SU-DHL-6 (cell line): ENCODE results near the gene AGPAT4.

Source experiments
- H2AFZ ChIP-seq: fragments of 200-600 bp; sonication (generic); 2 replicates; pipeline ENCODE4 v1.6.1; 2014; ENCODE audit warnings: low read depth, mild to moderate bottlenecking, moderate library complexity, mixed read lengths, antibody characterized with exemption, low read length; ENCODE audit not compliant: severe bottlenecking
- H3F3A ChIP-seq: fragments of 200-600 bp; shearing (Covaris generic); 2 replicates; pipeline ENCODE4 v1.6.0; 2016; ENCODE audit warnings: antibody characterized with exemption, mild to moderate bottlenecking; ENCODE audit not compliant: insufficient read depth
- H3K27ac ChIP-seq: fragments of 200-600 bp; sonication (generic); 2 replicates; pipeline ENCODE4 v1.5.1; 2016; ENCODE audit warnings: low read depth, mild to moderate bottlenecking, low read length, moderate library complexity, mixed read lengths
- H3K27me3 ChIP-seq: fragments of 200-600 bp; sonication (generic), shearing (Covaris generic); 2 replicates; pipeline ENCODE4 v1.6.0; 2014; ENCODE audit warnings: mild to moderate bottlenecking, low read length
- H3K36me3 ChIP-seq: fragments of 200-600 bp; sonication (generic); 2 replicates; pipeline ENCODE4 v1.6.1; 2014; ENCODE audit warnings: mild to moderate bottlenecking, low read length, mixed read lengths
- H3K4me2 ChIP-seq: fragments of 300-600, 200-600 bp; shearing (Covaris generic), sonication (generic); 2 replicates; pipeline ENCODE4 v1.6.0; 2014; ENCODE audit warnings: low read length, low read depth, mild to moderate bottlenecking; ENCODE audit not compliant: poor library complexity, severe bottlenecking
- H3K4me3 ChIP-seq: fragments of 200-600 bp; sonication (generic); 2 replicates; pipeline ENCODE4 v1.5.1; 2014; ENCODE audit warnings: antibody characterized with exemption, low read length, mild to moderate bottlenecking, mixed read lengths; ENCODE audit not compliant: insufficient read depth, poor library complexity, severe bottlenecking
- H3K79me2 ChIP-seq: fragments of 200-600 bp; sonication (generic); 2 replicates; pipeline ENCODE4 v1.6.1; 2014; ENCODE audit warnings: mild to moderate bottlenecking, low read length, moderate library complexity; ENCODE audit not compliant: insufficient read depth
- H3K9ac ChIP-seq: fragments of 200-600 bp; sonication (generic); 2 replicates; pipeline ENCODE4 v1.7.0; 2014; ENCODE audit warnings: mild to moderate bottlenecking, low read length
- H3K9me2 ChIP-seq: fragments of 200-600 bp; sonication (generic); replicated peaks from 2 replicates; pipeline ENCODE4 v1.6.1; 2014; ENCODE audit warnings: low read length; ENCODE audit not compliant: insufficient read depth
- H3K9me3 ChIP-seq: fragments of 200-600 bp; sonication (generic); 2 replicates; pipeline ENCODE4 v1.6.1; 2014; ENCODE audit warnings: low read length, mixed read lengths; ENCODE audit not compliant: insufficient read depth
- H4K20me1 ChIP-seq: fragments of 200-600 bp; sonication (generic); 2 replicates; pipeline ENCODE4 v1.6.1; 2014; ENCODE audit warnings: low read depth, mild to moderate bottlenecking, antibody characterized with exemption, low read length, moderate library complexity, mixed read lengths
- EZH2phosphoT487 ChIP-seq: fragments of 200-600 bp; sonication (generic), shearing (Covaris generic); conservative IDR thresholded peaks from 2 replicates; pipeline ENCODE4 v1.6.1; 2018; ENCODE audit warnings: mild to moderate bottlenecking, antibody characterized with exemption, low read length, moderate library complexity, mixed read lengths
- TF ChIP-seq, protein P1 (sequence below): fragments of 200-600 bp; sonication (generic); IDR thresholded peaks from one replicate; pipeline ENCODE4 v1.5.1; 2017; ENCODE audit warnings: antibody characterized with exemption, mild to moderate bottlenecking, low read length, moderate library complexity; ENCODE audit not compliant: insufficient read depth, poor library complexity, severe bottlenecking

The AGPAT4 gene

DNA sequence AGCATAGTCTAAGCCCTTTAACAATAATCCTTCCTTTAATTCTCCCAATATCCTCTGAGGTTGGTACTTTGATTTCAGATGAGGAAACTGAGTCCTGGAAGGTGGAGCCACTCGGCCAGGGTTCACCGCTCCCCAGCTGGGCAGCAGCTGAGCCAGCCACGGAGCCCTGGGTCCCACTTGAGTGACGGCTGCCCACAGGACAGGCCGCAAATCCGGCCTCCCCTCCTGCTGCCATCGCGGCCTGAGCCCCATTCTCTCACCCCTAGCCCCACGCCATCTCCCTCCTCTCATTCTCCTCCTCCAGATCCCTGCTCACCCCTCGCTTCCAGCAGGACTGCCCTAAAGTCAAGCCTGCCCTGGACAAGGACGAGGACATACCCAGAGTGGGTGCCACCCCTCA is 41.4 kb downstream of the AGPAT4 start:
- Histone ChIP-seq H3K36me3 (no peaks in the 10 kb centered on the region), H3K27me3 (no peaks in the 10 kb centered on the region), H4K20me1 (no peaks in the 10 kb centered on the region), H3K79me2 (no peaks in the 10 kb centered on the region), H3K27ac (no peak overlapping the region), H2AFZ (no peak overlapping the region), H3K9me3 (no peaks in the 10 kb centered on the region), H3K9ac (no peak overlapping the region), H3F3A (no peaks in the 10 kb centered on the region), H3K4me2 (no peak overlapping the region), H3K4me3 (no peak overlapping the region), H3K9me2 (no peaks in the 10 kb centered on the region)
- TF ChIP-seq EZH2phosphoT487 = no peak
- TF ChIP-seq, protein P1, sequence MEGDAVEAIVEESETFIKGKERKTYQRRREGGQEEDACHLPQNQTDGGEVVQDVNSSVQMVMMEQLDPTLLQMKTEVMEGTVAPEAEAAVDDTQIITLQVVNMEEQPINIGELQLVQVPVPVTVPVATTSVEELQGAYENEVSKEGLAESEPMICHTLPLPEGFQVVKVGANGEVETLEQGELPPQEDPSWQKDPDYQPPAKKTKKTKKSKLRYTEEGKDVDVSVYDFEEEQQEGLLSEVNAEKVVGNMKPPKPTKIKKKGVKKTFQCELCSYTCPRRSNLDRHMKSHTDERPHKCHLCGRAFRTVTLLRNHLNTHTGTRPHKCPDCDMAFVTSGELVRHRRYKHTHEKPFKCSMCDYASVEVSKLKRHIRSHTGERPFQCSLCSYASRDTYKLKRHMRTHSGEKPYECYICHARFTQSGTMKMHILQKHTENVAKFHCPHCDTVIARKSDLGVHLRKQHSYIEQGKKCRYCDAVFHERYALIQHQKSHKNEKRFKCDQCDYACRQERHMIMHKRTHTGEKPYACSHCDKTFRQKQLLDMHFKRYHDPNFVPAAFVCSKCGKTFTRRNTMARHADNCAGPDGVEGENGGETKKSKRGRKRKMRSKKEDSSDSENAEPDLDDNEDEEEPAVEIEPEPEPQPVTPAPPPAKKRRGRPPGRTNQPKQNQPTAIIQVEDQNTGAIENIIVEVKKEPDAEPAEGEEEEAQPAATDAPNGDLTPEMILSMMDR = no peak

GRCh38 chr6:161232010-161232409 is 41.9 kb downstream of the AGPAT4 start:
- no peaks in the 10 kb centered on the region for H3K27me3 ChIP-seq
- no peak overlapping the region for H2AFZ ChIP-seq
- no peak for TF ChIP-seq EZH2phosphoT487
- TF ChIP-seq, protein P1 = no peak
- no peak overlapping the region for H3K27ac ChIP-seq
- no peaks in the 10 kb centered on the region for H3K9me2 ChIP-seq
- H3K79me2 ChIP-seq = no peaks in the 10 kb centered on the region
- H3K36me3 ChIP-seq = no peaks in the 10 kb centered on the region
- H3K9ac ChIP-seq = no peak overlapping the region
- H4K20me1 ChIP-seq = no peaks in the 10 kb centered on the region
- no peak overlapping the region for H3K4me3 ChIP-seq
- H3K4me2 ChIP-seq = no peak overlapping the region
- no peaks in the 10 kb centered on the region for H3F3A ChIP-seq
- no peaks in the 10 kb centered on the region for H3K9me3 ChIP-seq

- no peak overlapping the region for H2AFZ ChIP-seq
- TF ChIP-seq, protein P1 = no peak
- no peak for TF ChIP-seq EZH2phosphoT487
- H3K9me2 ChIP-seq = no peaks in the 10 kb centered on the region
- no peaks in the 10 kb centered on the region for H4K20me1 ChIP-seq
- no peaks in the 10 kb centered on the region for H3K9me3 ChIP-seq
- no peak overlapping the region for H3K4me2 ChIP-seq
- no peaks in the 10 kb centered on the region for H3K27me3 ChIP-seq
- no peak overlapping the region for H3K27ac ChIP-seq
- H3K9ac ChIP-seq = no peak overlapping the region
- H3K36me3 ChIP-seq = no peaks in the 10 kb centered on the region
- H3K79me2 ChIP-seq = no peaks in the 10 kb centered on the region
- no peaks in the 10 kb centered on the region for H3F3A ChIP-seq
- H3K4me3 ChIP-seq = no peak overlapping the region
Measured at GRCh38 chr6:161230339-161230738, 43.5 kb downstream of the AGPAT4 start.
